ENCODE results near the gene ZNF397.

DNA sequence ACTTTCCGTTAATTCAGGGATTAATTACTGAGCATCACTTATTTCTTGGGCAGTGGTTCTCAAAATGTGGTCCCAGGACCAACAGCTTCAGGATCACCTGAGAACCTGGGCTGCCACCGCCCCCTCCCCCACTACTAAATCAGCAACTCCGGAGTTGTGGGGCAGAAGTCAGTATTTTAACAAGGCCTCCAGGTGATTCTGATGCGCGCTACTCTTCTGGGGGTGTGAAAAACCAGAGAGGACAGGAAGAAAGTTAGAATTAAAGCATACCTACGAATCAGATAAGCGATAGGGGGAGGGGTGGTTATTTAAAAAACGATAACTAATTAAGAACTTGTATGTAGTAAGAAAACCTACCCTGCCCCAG lies 48.9 kb downstream of the ZNF397 start:
- TF ChIP-seq, protein P1, sequence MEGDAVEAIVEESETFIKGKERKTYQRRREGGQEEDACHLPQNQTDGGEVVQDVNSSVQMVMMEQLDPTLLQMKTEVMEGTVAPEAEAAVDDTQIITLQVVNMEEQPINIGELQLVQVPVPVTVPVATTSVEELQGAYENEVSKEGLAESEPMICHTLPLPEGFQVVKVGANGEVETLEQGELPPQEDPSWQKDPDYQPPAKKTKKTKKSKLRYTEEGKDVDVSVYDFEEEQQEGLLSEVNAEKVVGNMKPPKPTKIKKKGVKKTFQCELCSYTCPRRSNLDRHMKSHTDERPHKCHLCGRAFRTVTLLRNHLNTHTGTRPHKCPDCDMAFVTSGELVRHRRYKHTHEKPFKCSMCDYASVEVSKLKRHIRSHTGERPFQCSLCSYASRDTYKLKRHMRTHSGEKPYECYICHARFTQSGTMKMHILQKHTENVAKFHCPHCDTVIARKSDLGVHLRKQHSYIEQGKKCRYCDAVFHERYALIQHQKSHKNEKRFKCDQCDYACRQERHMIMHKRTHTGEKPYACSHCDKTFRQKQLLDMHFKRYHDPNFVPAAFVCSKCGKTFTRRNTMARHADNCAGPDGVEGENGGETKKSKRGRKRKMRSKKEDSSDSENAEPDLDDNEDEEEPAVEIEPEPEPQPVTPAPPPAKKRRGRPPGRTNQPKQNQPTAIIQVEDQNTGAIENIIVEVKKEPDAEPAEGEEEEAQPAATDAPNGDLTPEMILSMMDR (IDR thresholded peaks at IDR 0.05), result no peak
- no peak for TF ChIP-seq EZH2 (IDR thresholded peaks at IDR 0.05; ENCODE audit: borderline replicate concordance, insufficient read depth, low read depth, low read length, poor library complexity, severe bottlenecking)

Data from B cell (primary cell).